NCI-H1694 treated with DMSO at 0.1 percent for 48 hours (cell line): Measurements from ENCODE around the gene TRAF3IP3.
"Not testable (repeated sequence)": the region's sequence is repeated elsewhere in the genome, so short reads cannot be mapped to it uniquely, and the experiment has no call there.

Experiments
- DNase-seq: peaks from one replicate; lab custom pipeline; 2025; lab: John Stamatoyannopoulos, UW

TRAF3IP3 gene

GRCh38 chr1:209768354-209768774, 12.5 kb downstream of the TRAF3IP3 start:
- DNase-seq: no peak

GRCh38 chr1:209769171-209769904, 13.5 kb downstream of the TRAF3IP3 start:
- no peak for DNase-seq

GRCh38 chr1:209769971-209770370, 14.1 kb downstream of the TRAF3IP3 start:
- no peak for DNase-seq

GRCh38 chr1:209770636-209771415, 15.0 kb downstream of the TRAF3IP3 start:
- DNase-seq: no peak

- DNase-seq: no peak
These were observed 16.3 kb downstream of the TRAF3IP3 start for GRCh38 chr1:209772126-209772525.

- no peak for DNase-seq
These were observed 18.7 kb downstream of the TRAF3IP3 start for GRCh38 chr1:209774592-209774991.

- DNase-seq: no peak
These were observed 19.8 kb downstream of the TRAF3IP3 start for GRCh38 chr1:209775678-209776077.

- no peak for DNase-seq
These were observed 21.7 kb downstream of the TRAF3IP3 start for GRCh38 chr1:209777587-209777986.

GRCh38 chr1:209778102-209778501, 22.2 kb downstream of the TRAF3IP3 start:
- no peak for DNase-seq

GRCh38 chr1:209780268-209780667, 24.4 kb downstream of the TRAF3IP3 start:
- DNase-seq: no peak

- DNase-seq: peak; percentile 8
These were observed 27.5 kb downstream of the TRAF3IP3 start for GRCh38 chr1:209783386-209783785.

- DNase-seq: peak; percentile 97
These were observed 28.7 kb downstream of the TRAF3IP3 start, which contains the start of gene C1orf74 for GRCh38 chr1:209784265-209785169. C1orf74 (minus strand) TSS chr1:209784559; CDS start chr1:209783634, 925 bp downstream.

- no peak for DNase-seq
These were observed 29.7 kb downstream of the TRAF3IP3 start for GRCh38 chr1:209785592-209785991.

GRCh38 chr1:209786146-209786545, 30.3 kb downstream of the TRAF3IP3 start:
- no peak for DNase-seq

- no peak for DNase-seq
These were observed 31.7 kb downstream of the TRAF3IP3 start for GRCh38 chr1:209787551-209787950.

- DNase-seq: no peak
These were observed 33.4 kb downstream of the TRAF3IP3 start for GRCh38 chr1:209789245-209789644.

- DNase-seq: no peak
These were observed 34.7 kb downstream of the TRAF3IP3 start for GRCh38 chr1:209790286-209791193.

- DNase-seq: no peak
These were observed 36.1 kb downstream of the TRAF3IP3 start for GRCh38 chr1:209791920-209792319.

- DNase-seq: not testable (repeated sequence)
These were observed 37.9 kb downstream of the TRAF3IP3 start for GRCh38 chr1:209793711-209794110.

- no peak for DNase-seq
These were observed 42.3 kb downstream of the TRAF3IP3 start for GRCh38 chr1:209797978-209798639.
